ENCODE results near the gene LPCAT3.

The LPCAT3 gene

DNA sequence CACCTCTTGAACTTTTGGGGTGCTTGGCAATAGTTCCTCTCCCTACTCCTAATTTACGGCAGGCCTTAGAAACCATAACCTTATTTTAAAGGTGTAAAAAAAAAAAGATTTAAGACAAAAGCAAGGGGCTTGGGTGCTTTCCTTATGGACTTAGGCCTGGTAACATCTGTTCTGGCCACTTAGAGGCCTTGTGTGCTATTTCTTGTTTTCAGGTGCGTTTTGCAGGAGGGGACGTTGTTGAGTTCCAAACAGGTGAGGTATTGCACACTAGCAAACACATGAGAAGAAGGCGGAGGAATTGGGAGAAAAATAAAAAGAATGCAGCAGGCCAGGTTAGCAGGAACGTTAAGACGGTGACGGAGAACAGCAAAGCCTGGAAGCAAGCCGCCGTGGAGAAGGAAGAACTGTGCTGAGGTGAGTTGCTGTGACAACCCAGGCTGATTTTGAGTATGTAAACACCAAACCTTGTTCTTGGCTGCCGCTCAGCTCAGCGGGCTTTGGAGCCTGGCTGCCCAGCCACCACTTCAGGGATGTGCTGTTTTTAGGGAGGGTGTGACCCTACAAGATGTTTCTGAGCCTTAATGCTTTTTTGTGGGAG lies 30.2 kb downstream of the LPCAT3 start:
- no peak for DNase-seq

GRCh38 chr12:6982532-6982931 lies 35.7 kb downstream of the LPCAT3 start:
- no peak for DNase-seq

DNA sequence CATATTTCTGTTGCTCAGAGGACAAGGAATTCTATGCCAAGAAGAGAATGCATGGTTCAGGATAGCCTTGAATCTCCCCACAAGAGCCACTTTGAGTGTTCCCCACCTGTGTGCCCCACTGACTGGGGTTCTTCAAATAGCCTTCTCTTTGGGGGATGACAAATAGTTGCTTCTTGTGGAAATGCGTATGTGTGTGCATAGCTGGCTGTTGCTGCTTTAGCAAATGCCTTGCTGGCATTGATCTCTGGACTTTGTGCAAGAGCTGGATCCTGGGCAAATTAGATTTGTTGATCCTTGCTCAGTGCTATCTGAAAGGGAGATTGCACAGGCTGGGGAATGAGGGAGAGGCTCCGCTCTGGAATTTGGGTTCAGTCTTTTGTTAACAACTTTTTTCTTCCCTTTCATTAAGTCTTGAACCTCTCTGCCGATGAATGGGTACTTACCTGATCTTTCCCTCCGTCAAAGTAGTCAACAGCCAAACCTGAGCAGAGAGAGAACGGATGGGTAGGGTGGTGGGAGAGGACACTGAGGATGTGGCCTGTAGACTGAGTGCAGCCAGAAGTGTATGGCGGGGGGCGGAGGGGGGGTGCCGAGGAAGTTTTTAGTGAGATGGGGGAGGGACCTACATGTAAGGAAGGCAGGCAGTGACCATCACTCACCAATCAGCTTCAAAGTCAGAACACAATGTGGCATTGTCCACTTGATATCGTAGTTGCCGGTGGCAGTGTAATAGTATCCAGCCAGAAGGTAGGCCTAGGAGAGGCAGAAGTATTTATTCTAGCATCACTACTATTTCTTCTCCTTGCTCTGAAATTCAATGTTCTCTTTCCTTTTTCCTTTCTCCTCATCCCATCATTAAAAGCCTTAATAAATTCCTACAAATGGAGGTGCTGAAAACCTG lies 36.9 kb downstream of the LPCAT3 start:
- DNase-seq, result no peak

- DNase-seq, result no peak
Observed at GRCh38 chr12:6980740-6981139, 37.5 kb downstream of the LPCAT3 start.

DNA sequence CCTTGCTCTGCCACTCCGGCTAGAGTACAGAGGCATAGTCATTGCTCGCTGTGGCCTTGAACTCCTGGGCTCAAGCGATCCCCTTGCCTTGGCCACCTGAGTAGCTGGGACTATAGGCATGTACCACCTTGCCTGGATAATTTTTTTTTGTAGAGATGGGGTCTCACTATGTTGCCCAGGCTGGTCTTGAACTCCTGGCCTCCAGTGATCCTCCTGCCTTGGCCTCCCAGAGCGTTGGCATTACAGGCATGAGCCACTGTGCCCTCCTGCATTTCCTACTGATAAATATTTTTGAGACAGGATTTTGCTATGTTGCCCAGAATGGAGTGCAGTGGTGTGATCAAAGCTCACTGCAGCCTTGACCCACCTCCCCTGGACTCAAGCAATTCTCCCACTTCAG lies 38.2 kb downstream of the LPCAT3 start:
- DNase-seq, result no peak

DNA sequence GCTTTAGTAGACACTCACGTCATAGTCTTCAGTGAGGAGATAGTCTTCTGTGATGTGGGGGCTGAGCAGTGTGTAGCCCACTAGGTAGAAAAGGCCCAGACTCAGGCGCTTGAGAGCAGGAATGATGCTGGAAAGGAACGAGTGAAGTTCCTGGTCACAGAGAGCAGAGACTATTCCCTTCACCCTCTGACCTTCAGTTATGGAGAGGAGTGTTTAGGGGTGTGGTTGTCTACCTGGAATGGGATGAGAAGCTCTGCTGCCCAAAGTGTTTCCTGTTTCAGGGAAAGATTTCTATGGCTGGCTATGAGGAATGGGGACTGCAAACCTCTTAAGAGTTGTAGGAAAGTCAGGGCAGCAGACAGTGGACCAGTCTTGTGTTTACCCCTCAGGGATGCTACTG lies 38.8 kb downstream of the LPCAT3 start:
- DNase-seq, result no peak

DNA sequence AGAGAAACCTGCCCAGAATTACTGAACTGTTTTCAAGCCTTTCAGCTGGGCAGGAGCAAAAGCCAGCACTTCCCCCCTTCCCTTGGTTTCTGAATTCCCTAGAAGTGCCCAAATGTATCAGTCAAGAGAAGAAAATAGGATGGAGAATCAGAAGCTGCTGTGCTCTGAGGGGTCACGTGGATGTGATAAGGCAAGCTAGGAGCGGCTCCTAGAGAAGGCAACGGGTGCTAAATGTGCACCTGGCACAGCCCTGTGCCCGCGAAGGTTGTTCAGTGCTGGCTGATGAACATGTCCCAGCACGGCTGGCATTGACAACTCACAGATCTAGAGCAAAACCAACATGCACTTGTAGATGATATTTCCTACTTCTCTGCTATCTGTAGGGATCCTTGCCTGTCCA lies 39.3 kb downstream of the LPCAT3 start:
- no peak for DNase-seq

- no peak for DNase-seq
Observed at GRCh38 chr12:6978611-6979011, 39.7 kb downstream of the LPCAT3 start.

GRCh38 chr12:6978188-6978587 lies 40.1 kb downstream of the LPCAT3 start:
- no peak for DNase-seq

DNA sequence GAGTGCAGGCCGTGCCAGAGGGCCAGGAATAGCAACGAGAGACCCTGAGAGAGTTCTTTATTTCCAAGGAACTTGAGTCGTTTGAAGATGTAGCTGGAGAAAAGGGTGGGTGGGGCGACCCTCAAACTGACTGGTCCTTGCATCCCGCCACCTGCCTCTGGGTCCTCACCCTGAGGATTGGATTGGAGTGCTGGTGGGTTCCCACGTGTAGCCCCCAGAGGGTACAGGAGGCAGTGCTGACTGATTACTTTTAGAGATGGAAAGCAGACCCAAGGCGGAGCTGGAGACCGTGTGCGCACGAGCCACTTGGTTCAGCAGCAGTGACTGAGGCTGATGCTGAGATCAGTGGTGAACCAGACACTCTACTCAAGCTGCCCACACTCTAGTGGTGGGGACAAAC lies 40.6 kb downstream of the LPCAT3 start:
- DNase-seq, result no peak

DNA sequence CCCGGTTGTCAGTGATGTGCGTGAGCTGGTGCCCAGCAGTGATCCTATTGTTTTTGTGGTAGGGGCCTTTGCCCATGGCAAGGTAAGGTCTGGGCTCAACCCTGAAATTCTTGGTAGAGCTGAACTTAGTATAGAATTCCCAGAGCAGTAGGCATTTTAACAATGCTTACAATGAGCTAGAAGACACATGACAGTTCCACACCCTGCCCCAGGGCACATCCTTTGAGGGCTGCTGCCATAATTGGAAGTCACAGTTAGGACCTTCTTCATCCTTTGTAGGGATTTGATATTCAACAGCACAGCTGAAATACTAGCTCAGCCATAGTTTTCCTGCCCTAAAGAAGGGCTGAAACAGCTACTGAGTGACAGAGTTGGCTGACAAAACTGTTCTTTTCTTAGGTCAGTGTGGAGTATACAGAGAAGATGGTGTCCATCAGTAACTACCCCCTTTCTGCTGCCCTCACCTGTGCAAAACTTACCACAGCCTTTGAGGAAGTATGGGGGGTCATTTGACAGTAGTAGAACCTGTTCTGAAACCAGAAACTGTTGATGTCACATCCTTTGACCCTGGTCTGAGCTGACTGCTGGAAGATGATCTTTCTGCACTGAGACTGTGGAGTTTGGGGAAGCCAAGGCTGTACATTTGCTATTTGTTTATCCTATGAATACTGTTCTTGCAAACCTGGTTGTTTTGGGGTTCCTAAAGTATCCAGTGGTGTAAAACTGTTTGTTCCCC lies 42.8 kb downstream of the LPCAT3 start:
- DNase-seq, result no peak

DNA sequence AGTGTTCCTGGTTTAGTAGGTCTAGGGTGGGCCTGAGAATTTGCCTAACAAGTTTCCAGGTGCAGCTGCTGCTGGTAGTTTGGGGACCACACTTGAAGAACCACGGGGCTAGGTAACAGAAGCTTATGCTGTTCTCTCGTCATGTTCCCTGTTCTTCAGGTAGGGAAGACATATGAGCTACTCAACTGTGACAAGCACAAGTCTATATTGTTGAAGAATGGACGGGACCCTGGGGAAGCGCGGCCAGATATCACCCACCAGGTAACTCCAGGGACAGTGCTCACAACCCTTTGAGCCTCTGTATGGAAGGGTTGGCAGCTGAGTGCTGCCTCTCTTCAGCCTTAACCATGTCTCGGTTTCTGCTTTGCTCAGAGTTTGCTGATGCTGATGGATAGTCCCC lies 44.1 kb downstream of the LPCAT3 start:
- DNase-seq, result no peak

GRCh38 chr12:6970096-6970527 lies 48.2 kb downstream of the LPCAT3 start:
- DNase-seq, result no peak

DNA sequence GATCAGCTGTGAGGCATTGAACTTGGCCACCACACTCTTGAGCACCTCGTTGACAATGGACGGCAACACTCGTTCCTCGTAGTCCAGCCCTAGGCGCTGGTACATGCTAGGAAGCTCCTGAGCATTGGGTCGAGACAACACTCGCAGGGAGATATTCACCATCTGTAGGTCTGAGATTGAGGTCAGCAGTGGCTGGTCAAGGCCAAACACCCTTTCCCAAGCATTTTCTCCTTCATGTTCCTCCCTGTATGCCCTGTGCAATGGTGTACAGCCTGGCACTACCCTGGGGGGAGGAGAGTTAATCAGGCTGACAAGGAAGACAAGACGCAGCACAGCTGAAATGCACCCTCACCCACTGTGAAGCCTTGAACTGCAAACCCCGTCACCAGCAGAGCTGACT lies 49.9 kb downstream of the LPCAT3 start:
- no peak for DNase-seq

GRCh38 chr12:6967651-6968100 lies 50.6 kb downstream of the LPCAT3 start:
- no peak for DNase-seq

GRCh38 chr12:6966351-6966750 lies 51.9 kb downstream of the LPCAT3 start:
- DNase-seq, result no peak

- DNase-seq, result no peak
Observed at GRCh38 chr12:6965714-6966113, 52.6 kb downstream of the LPCAT3 start.

GRCh38 chr12:6965026-6965661 lies 53.1 kb downstream of the LPCAT3 start:
- peak; percentile 76 for DNase-seq

GRCh38 chr12:6964605-6965025 lies 53.7 kb downstream of the LPCAT3 start:
- DNase-seq, result no peak

GRCh38 chr12:6963791-6964413 lies 54.4 kb downstream of the LPCAT3 start:
- no peak for DNase-seq

- DNase-seq, result peak; percentile 54
Observed at GRCh38 chr12:6963016-6963731, 55.1 kb downstream of the LPCAT3 start.
